Mammary epithelial cell (primary cell): ENCODE results near the gene ZNF341.

Experiments used
- EZH2 ChIP-seq: IDR thresholded peaks from 2 replicates; pipeline ENCODE4 v1.6.1; 2012; ENCODE audit warnings: low read length, inconsistent platforms, borderline replicate concordance
- TF ChIP-seq, protein P1 (sequence below), 2 donors: IDR thresholded peaks in 1 of 2; conservative IDR thresholded peaks in 1 of 2; 2 replicates each; pipeline ENCODE4 v1.5.1; 2011 to 2012; ENCODE audit warnings: inconsistent platforms in 2 of 2, low read length in 2 of 2, mild to moderate bottlenecking in 2 of 2, control low read depth in 1 of 2, low read depth in 1 of 2; ENCODE audit not compliant: insufficient read depth in 1 of 2; ENCODE audit errors: extremely low read depth in 1 of 2

DNA sequence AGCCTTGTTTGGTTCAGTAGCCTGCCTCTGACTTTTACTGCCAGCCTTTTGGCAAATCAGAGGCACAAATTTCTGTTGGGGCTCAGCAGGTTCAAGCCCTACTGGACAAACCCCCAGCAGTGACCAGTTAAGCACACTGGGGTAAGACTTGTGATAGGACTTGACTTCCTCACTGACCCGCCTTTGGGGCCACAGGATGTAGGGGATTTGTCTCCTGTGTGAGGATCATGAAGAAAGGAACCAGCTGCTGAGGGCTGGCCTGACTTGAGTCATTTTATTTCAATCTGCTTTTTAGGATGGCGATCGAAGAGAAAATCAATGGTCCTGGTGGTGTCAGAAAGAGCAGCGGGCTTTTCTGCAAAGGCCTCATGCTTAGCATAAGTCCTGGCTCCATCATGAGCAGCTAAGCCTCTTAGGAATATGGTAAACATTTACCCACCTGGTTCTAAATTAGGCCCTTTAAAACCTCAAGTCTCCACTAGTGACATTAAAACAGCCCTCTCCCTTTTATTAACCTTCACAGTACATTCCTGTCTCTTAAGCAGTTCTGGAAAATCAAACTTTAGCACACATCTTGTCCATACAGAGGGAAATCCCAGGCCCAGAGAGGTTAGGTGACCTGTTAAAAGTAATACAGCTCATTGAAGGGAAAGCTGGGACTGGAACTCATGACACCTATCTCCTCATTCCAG, 96.0 kb downstream of the ZNF341 start:
- TF ChIP-seq, protein P1, sequence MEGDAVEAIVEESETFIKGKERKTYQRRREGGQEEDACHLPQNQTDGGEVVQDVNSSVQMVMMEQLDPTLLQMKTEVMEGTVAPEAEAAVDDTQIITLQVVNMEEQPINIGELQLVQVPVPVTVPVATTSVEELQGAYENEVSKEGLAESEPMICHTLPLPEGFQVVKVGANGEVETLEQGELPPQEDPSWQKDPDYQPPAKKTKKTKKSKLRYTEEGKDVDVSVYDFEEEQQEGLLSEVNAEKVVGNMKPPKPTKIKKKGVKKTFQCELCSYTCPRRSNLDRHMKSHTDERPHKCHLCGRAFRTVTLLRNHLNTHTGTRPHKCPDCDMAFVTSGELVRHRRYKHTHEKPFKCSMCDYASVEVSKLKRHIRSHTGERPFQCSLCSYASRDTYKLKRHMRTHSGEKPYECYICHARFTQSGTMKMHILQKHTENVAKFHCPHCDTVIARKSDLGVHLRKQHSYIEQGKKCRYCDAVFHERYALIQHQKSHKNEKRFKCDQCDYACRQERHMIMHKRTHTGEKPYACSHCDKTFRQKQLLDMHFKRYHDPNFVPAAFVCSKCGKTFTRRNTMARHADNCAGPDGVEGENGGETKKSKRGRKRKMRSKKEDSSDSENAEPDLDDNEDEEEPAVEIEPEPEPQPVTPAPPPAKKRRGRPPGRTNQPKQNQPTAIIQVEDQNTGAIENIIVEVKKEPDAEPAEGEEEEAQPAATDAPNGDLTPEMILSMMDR (conservative IDR thresholded peaks at IDR 0.05 in 1 of 2, IDR thresholded peaks at IDR 0.05 in 1 of 2; ENCODE audit: extremely low read depth in 1 of 2, insufficient read depth in 1 of 2, low read depth in 1 of 2, low read length in 2 of 2) = no peak
- TF ChIP-seq EZH2 = no peak
